MG63 (cell line): Measurements from ENCODE around the gene AKR1D1. TPM values are rescaled to one million over a fixed set of nuclear protein-coding genes. Genes with fewer than 3 reads are reported as not detected.
"Not testable (repeated sequence)": the region's sequence is repeated elsewhere in the genome, so short reads cannot be mapped to it uniquely, and the experiment has no call there.

Experiments used
- DNase-seq: peaks from one replicate; pipeline ENCODE4 v3.0.0-alpha.2; 2020
- H3K27me3 ChIP-seq: fragments of 250-450 bp; sonication (Bioruptor Pico); 2 replicates; pipeline ENCODE4 v1.5.1; 2020; ENCODE audit warnings: mild to moderate bottlenecking, moderate library complexity
- H3K36me3 ChIP-seq: fragments of 250-450 bp; sonication (Bioruptor Pico); 2 replicates; pipeline ENCODE4 v1.5.1; 2020; ENCODE audit warnings: mild to moderate bottlenecking, moderate library complexity
- H3K4me3 ChIP-seq: fragments of 250-450 bp; sonication (Bioruptor Pico); 2 replicates; pipeline ENCODE4 v1.5.1; 2020; ENCODE audit warnings: mild to moderate bottlenecking, moderate library complexity
- H3K9me3 ChIP-seq: fragments of 250-450 bp; sonication (Bioruptor Pico); 2 replicates; pipeline ENCODE4 v1.5.1; 2020; ENCODE audit warnings: mild to moderate bottlenecking, moderate library complexity
- total RNA-seq: library from RNA; depleted of rRNA; stranded (reverse); fragments of >200 nt; shearing (Covaris generic); gene quantifications from 2 replicates; pipeline ENCODE4 v1.2.3, GENCODE V29; 2014; ENCODE audit warnings: low replicate concordance; rRNA removed

AKR1D1 gene
- not detected in 2 replicates for total RNA-seq

DNA sequence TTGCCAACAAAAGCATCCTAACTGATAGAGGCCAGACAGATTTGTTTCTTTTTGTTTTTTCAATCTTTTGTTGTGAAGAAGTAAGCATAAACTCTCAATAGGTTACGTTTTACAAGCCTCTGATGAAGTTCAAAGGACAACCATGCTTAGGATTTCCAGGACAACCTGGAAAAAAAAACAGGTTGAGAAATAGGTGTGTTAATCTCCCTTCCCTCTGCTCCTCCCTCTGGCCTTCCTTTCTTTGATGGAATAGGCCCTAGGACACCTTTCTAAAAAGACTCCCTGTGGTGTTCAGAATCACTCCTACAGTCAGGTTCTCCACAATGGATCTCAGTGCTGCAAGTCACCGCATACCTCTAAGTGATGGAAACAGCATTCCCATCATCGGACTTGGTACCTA is at the start of gene AKR1D1:
TSS of gene AKR1D1 (plus strand) at position 264 of the 400 bp plus-strand sequence. CDS start at position 324, 60 bp downstream.
- H3K4me3 ChIP-seq = no peak within 1 kb of the TSS
- no peaks in the 10 kb centered on the region for H3K36me3 ChIP-seq
- no peaks in the 10 kb centered on the region for H3K27me3 ChIP-seq
- no peak for DNase-seq
- H3K9me3 ChIP-seq = no peaks in the 10 kb centered on the region

DNA sequence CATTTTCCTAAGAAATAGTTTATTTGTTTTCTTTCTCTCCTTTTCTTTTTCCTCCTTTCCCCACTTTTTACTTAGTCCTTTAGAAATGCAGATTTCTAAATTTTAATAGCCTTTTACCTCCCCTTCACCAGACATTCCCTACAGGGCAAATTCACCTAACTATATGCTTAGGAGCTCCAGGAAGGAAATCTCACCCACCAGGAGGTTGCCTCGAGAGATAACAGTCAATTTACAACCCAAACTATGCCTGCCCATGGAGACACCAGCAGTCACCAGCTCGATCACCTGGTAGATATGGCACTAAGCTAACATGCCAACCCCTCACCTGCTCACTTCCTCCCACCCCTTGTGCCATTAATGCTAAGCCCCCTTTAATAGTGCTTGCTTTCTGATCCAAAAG is 49.2 kb upstream of the AKR1D1 start:
- no peak for DNase-seq
- H3K27me3 ChIP-seq = no peaks in the 10 kb centered on the region
- no peak overlapping the region for H3K4me3 ChIP-seq
- no peaks in the 10 kb centered on the region for H3K9me3 ChIP-seq
- H3K36me3 ChIP-seq = no peaks in the 10 kb centered on the region

GRCh38 chr7:138029126-138029525 is 47.1 kb upstream of the AKR1D1 start:
- no peaks in the 10 kb centered on the region for H3K9me3 ChIP-seq
- no peaks in the 10 kb centered on the region for H3K36me3 ChIP-seq
- H3K4me3 ChIP-seq = no peak overlapping the region
- no peak for DNase-seq
- H3K27me3 ChIP-seq = no peaks in the 10 kb centered on the region

GRCh38 chr7:138029941-138030340 is 46.3 kb upstream of the AKR1D1 start:
- Histone ChIP-seq H3K27me3 (no peaks in the 10 kb centered on the region), H3K36me3 (no peaks in the 10 kb centered on the region), H3K4me3 (no peak overlapping the region), H3K9me3 (no peaks in the 10 kb centered on the region; the same call in 1 of the 2 replicates)
- DNase-seq = no peak

DNA sequence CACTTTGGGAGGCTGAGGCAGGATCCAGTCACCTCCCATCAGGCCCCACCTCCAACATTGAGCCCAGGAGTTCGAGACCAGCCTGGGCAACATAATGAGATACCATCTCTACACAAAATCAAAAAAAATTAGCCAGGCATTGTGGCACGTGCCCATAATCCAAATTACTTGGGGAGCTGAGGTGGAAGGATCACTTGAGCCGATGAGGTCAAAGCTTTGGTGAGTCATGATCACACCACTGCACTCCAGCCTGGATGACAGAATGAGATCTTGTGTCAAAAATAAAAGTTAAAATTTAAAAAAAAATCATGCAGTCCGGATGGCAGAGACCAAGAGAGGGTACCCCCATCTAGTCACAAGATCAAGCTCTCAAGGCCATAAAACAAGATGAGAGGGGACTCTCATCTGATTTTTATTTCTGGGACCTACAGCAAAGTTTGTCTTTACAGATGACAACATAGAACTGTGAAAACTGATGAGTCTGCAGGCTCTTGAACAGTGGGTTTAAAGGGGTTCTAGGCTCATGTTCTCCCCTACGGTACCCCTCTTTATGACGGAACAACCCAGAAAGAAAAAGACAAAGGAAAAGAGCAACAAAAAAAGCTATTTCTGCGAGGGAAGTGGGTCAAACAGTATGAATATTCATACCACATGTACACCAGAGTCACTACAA is 45.4 kb upstream of the AKR1D1 start:
- Histone ChIP-seq H3K27me3 (no peaks in the 10 kb centered on the region), H3K9me3 (no peaks in the 10 kb centered on the region; the same call in 1 of the 2 replicates), H3K36me3 (no peaks in the 10 kb centered on the region), H3K4me3 (no peak overlapping the region)
- DNase-seq = peak; percentile 39

DNA sequence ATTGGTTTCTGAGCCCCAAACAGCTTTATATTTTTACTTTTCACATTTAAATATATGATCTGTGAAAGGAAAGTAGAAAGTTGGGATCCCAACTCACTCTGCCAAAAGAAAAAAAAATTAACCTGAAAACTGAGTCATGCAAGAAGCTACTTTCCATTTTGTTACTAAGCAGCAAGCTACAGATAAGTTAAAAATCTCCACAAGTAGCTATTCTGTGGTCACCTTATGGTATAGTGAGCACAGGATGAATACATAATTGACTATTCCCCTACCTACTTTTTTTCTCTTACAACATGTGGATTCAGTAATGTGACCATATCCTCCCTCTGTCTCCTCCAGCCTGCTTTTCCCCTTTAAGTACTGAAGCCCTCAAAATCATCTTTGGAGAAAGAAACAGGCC is 44.1 kb upstream of the AKR1D1 start:
- H3K27me3 ChIP-seq = no peaks in the 10 kb centered on the region
- no peak for DNase-seq
- H3K4me3 ChIP-seq = no peak overlapping the region
- no peaks in the 10 kb centered on the region; the same call in 1 of the 2 replicates for H3K9me3 ChIP-seq
- H3K36me3 ChIP-seq = no peaks in the 10 kb centered on the region

DNA sequence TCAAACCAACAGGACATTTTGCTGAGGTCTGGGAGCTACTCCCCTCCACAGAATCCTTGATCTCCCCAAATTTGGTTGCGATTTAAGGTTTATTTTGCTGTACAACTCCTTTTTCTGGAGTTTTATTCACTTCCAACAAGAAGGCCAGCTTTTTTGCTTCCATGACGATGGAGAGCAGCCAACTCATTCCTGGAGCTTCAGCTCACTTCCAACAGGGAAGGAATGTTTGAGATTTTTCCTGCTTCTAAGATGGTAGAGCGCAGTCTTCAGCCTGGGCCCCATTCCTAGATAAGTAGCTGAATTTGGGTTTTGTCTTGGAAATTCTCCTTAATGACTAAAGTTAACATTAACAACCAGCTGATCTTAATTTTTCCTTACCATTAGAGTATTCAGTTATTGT is 43.5 kb upstream of the AKR1D1 start:
- Histone ChIP-seq H3K4me3 (no peak overlapping the region), H3K9me3 (no peaks in the 10 kb centered on the region; the same call in 1 of the 2 replicates), H3K36me3 (no peaks in the 10 kb centered on the region), H3K27me3 (no peaks in the 10 kb centered on the region)
- no peak for DNase-seq

GRCh38 chr7:138033241-138033640 is 43.0 kb upstream of the AKR1D1 start:
- no peaks in the 10 kb centered on the region; the same call in 1 of the 2 replicates for H3K9me3 ChIP-seq
- no peaks in the 10 kb centered on the region for H3K27me3 ChIP-seq
- no peak overlapping the region for H3K4me3 ChIP-seq
- H3K36me3 ChIP-seq = no peaks in the 10 kb centered on the region
- DNase-seq = no peak

- no peak for DNase-seq
These were observed 40.1 kb upstream of the AKR1D1 start for GRCh38 chr7:138036135-138036534.

DNA sequence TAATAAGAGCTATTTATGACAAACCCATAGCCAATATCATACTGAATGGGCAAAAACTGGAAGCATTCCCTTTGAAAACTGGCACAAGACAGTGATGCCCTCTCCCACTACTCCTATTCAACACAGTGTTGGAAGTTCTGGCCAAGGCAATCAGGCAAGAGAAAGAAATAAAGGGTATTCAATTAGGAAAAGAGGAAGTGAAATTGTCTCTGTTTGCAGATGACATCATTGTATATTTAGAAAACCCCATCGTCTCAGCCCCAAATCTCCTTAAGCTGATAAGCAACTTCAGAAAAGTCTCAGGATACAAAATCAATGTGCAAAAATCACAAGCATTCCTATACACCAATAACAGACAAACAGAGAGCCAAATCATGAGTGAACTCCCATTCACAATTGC is 36.2 kb upstream of the AKR1D1 start:
- DNase-seq, H3K9me3 ChIP-seq, H3K4me3 ChIP-seq, H3K27me3 ChIP-seq, H3K36me3 ChIP-seq: not testable (repeated sequence)

More at GRCh38 chr7:138036135-138036534, 40.1 kb upstream of the AKR1D1 start:
- no peaks in the 10 kb centered on the region; the same call in 1 of the 2 replicates for H3K9me3 ChIP-seq
- H3K36me3 ChIP-seq = no peaks in the 10 kb centered on the region
- no peaks in the 10 kb centered on the region for H3K27me3 ChIP-seq
- no peak overlapping the region for H3K4me3 ChIP-seq

- Histone ChIP-seq H3K9me3 (no peaks in the 10 kb centered on the region), H3K36me3 (no peaks in the 10 kb centered on the region), H3K4me3 (no peak overlapping the region), H3K27me3 (no peaks in the 10 kb centered on the region)
- no peak for DNase-seq
These were observed 31.4 kb upstream of the AKR1D1 start for GRCh38 chr7:138044897-138045296.

DNA sequence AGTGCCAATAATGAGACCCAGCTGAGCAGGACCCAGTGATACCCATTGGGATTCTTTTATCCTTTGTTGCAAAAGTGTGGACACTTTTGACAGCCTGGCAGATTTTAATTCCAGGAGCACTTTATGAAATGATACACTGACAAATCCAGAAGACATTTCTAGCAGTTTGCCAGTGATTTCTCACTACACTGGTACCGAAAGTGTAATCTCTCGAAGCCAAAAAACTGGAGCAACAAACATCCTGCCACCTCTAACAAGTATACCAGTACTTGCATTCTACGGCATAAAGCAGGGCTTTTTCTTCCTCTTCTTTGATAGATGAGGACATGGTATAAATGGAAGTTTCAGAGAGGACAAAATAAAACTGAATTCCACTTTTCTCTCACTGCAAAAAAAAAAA is 28.4 kb upstream of the AKR1D1 start:
- Histone ChIP-seq H3K27me3 (no peaks in the 10 kb centered on the region), H3K36me3 (no peaks in the 10 kb centered on the region), H3K9me3 (no peaks in the 10 kb centered on the region), H3K4me3 (no peak overlapping the region)
- DNase-seq = no peak

- DNase-seq = no peak
- no peaks in the 10 kb centered on the region for H3K27me3 ChIP-seq
- no peaks in the 10 kb centered on the region for H3K9me3 ChIP-seq
- no peak overlapping the region for H3K4me3 ChIP-seq
- H3K36me3 ChIP-seq = no peaks in the 10 kb centered on the region
These were observed 26.6 kb upstream of the AKR1D1 start for GRCh38 chr7:138049505-138050116.

DNA sequence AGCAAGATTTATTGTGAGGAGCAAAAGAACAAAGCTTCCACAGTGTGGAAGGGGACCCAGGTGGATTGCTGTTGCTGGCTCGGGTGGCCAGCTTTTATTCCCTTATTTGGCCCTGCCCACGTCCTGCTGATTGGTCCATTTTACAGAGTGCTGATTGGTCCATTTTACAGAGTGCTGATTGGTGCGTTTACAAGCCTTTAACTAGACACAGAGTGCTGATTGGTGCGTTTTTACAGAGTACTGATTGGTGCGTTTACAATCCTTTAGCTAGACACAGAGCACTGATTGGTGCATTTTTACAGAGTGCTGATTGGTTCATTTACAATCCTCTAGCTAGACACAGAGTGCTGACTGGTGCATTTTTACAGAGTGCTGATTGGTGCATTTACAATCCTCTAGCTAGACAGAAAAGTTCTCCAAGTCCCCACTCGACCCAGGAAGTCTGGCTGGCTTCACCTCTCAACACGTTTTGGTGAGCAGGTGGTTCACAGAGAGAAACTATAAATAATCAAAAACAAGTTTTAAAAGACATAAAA is 24.5 kb upstream of the AKR1D1 start:
- H3K4me3 ChIP-seq, H3K9me3 ChIP-seq, DNase-seq, H3K36me3 ChIP-seq, H3K27me3 ChIP-seq: not testable (repeated sequence)

DNA sequence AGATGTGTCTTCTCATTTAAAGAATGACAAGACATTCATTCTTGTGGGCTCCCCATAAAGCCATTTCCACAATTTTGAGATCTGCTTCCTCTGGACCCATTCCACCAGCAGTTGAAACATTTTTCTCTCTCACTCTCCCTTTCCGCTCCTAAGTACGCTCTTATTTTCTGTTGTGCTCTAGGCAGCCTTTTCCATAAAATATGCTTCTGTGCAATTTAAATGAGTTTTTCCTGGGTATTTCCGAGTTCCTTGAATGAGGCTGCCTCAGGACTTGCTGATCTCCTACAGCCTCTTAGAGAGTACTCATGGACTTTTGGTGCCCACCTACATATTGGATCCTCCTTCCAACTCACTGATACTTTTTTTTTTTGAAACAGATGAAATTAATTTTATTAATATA is 23.6 kb upstream of the AKR1D1 start:
- H3K36me3 ChIP-seq = no peaks in the 10 kb centered on the region
- H3K27me3 ChIP-seq = no peaks in the 10 kb centered on the region
- H3K9me3 ChIP-seq = no peaks in the 10 kb centered on the region
- DNase-seq = no peak
- H3K4me3 ChIP-seq = no peak overlapping the region

DNA sequence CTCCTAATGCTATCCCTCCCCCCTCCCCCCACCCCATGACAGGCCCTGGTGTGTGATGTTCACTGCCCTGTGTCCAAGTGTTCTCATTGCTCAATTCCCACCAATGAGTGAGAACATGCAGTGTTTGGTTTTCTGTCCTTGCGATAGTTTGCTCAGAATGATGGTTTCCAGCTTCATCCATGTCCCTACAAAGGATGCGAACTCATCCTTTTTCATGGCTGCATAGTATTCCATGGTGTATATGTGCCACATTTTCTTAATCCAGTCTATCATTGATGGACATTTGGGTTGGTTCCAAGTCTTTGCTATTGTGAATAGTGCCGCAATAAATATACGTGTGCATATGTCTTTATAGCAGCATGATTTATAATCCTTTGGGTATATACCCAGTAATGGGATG is 20.6 kb upstream of the AKR1D1 start:
- not testable (repeated sequence) for H3K4me3 ChIP-seq, DNase-seq, H3K27me3 ChIP-seq, H3K36me3 ChIP-seq, H3K9me3 ChIP-seq

DNA sequence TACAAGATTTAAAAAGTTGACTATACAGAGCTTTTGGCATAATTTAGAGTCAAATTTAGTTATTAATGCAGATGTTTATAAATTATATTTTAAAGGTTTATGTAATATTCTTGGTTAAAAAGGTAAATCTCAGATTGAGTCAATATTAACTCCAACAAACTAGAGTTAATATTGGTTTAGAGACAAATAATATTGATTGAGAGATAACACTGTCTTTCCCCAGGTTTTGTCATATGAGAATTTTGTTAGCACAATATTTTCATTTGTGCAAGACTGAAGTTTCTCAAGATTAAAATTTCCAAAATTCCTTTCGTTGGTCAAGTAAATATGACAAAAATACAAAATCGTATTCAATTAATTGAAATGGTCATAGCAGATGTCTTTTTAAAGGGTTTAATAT is 12.9 kb upstream of the AKR1D1 start:
- H3K27me3 ChIP-seq = no peaks in the 10 kb centered on the region
- H3K9me3 ChIP-seq = no peaks in the 10 kb centered on the region
- no peaks in the 10 kb centered on the region for H3K36me3 ChIP-seq
- no peak overlapping the region for H3K4me3 ChIP-seq
- no peak for DNase-seq

DNA sequence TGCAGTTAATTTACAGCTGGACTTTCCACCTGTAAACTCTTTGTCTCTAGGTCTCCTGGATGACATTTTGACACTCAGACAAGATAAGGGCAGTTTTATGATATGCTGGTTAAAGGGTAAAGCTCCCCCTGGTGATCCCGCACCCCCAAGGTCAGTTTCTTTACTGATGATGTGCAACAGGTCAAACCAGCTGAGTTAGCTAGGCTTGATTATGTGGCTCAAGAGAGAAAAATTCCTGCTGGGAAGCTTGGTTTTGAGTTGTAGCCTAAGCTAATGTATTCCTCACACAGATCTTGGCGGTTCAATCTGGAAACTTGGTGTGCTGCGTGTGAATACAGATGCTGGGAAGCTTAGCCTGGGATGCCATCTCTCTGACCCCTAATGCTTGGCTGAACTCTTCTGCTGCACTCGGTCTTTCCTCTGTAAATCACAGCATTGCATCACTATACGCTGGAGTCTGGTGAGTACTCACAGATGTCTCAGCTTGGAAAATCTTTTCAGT is 11.4 kb upstream of the AKR1D1 start:
- no peaks in the 10 kb centered on the region for H3K9me3 ChIP-seq
- H3K4me3 ChIP-seq = no peak overlapping the region
- H3K36me3 ChIP-seq = no peaks in the 10 kb centered on the region
- H3K27me3 ChIP-seq = no peaks in the 10 kb centered on the region
- DNase-seq = peak; percentile 63
